Measurements from ENCODE around the gene ATP2C2.
"Not testable (repeated sequence)": the region's sequence is repeated elsewhere in the genome, so short reads cannot be mapped to it uniquely, and the experiment has no call there.

Gene ATP2C2

DNA sequence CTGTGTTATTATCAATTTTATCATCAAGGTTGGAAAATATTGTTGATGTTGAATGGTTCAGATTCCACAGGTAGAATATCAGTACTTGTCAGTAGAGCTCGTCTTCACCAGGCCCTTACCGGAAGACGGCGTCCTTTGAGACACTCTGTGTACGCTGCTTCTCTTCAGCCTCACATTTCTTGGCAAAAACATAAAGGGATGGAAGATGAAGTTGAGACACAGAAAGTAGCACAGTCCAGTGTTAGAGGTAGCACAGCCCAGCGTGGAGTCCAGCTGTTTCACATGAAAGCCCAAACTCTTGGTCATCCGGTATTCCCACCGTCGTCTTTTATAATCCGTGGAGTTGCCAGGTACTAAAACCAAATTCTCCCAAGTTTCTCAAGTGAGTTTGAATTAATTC is 30.4 kb downstream of the ATP2C2 start:
- DNase-seq (ENCODE audit: low read depth): no peak

DNA sequence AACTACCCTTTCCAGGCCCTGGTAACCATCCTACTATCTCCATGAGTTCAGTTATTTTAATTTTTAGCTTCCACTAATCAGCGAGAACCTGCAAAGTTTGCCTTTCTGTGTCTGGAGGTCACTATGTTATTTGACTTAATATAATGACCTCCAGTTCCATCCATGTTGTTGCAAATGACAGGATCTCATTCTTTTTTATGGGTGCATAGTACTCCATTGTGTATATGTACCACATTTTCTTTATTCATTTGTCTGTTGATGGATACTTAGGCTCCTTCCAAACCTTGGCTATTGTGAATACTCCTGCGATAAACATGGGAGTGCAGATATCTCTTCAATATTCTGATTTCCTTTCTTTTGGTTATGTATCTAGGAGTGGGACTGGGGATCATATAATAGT is 31.6 kb downstream of the ATP2C2 start:
- DNase-seq (ENCODE audit: low read depth): not testable (repeated sequence)

- DNase-seq (ENCODE audit: low read depth): not testable (repeated sequence)
Observed at GRCh38 chr16:84403435-84403834, 35.1 kb downstream of the ATP2C2 start.

GRCh38 chr16:84404324-84404723 is 36.0 kb downstream of the ATP2C2 start:
- DNase-seq (ENCODE audit: low read depth): no peak

DNA sequence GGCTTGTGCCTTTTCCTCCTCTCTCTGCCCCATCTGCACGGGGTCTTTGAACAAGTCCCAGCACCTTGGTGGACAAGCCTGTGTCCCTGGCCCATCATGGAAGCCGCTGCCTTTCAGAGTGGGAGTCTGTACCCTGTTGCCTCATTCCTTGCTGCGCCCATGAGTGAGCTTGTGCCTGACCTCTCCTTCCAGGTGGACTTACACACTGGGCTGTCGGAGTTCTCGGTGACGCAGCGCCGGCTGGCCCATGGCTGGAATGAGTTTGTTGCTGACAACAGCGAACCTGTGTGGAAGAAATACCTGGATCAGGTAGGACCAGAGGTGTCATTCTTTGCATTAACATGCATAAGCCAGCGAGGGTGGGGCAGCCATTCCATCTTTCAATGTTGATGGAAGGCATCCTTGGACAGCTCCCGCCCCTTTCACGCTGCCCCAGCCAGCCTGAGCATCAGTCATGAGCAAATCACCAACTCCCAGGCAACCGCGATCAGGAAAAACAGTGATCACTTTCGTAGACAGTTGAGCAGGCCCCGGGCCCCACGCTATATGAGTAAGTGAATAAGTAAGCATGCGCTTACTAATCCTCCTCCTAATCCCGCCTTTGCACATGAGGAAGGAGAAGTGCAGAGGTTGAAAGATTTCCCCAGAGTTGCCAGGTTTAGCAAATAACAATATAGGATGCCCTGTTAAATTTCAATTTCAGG is 36.8 kb downstream of the ATP2C2 start:
- no peak for DNase-seq (ENCODE audit: low read depth)

- no peak for DNase-seq (ENCODE audit: low read depth)
Observed at GRCh38 chr16:84406006-84406963, 37.9 kb downstream of the ATP2C2 start.

GRCh38 chr16:84407588-84408313 is 39.4 kb downstream of the ATP2C2 start:
- no peak for DNase-seq (ENCODE audit: low read depth)

- no peak for DNase-seq (ENCODE audit: low read depth)
Observed at GRCh38 chr16:84408314-84408690, 40.0 kb downstream of the ATP2C2 start.

DNA sequence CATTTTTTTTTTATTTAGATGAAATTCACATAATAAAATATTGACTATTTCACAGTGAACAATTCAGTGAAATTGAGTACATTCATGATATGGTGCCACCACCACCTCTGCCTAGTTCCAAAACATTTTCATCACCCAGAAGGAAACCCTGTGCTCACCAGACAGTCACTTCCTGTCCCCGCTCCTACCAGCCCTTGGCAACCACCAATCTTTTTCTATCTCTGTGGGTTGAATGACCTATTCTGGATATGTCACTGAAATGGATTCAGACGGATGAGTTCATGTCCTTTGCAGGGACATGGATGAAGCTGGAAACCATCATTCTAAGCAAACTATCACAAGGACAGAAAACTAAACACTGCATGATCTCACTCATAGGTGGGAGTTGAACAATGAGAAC is 40.5 kb downstream of the ATP2C2 start:
- no peak for DNase-seq (ENCODE audit: low read depth)

GRCh38 chr16:84410361-84411138 is 42.2 kb downstream of the ATP2C2 start:
- no peak for DNase-seq (ENCODE audit: low read depth)

- DNase-seq (ENCODE audit: low read depth): no peak
Observed at GRCh38 chr16:84411768-84412167, 43.4 kb downstream of the ATP2C2 start.

GRCh38 chr16:84412262-84412661 is 43.9 kb downstream of the ATP2C2 start:
- DNase-seq (ENCODE audit: low read depth): no peak

DNA sequence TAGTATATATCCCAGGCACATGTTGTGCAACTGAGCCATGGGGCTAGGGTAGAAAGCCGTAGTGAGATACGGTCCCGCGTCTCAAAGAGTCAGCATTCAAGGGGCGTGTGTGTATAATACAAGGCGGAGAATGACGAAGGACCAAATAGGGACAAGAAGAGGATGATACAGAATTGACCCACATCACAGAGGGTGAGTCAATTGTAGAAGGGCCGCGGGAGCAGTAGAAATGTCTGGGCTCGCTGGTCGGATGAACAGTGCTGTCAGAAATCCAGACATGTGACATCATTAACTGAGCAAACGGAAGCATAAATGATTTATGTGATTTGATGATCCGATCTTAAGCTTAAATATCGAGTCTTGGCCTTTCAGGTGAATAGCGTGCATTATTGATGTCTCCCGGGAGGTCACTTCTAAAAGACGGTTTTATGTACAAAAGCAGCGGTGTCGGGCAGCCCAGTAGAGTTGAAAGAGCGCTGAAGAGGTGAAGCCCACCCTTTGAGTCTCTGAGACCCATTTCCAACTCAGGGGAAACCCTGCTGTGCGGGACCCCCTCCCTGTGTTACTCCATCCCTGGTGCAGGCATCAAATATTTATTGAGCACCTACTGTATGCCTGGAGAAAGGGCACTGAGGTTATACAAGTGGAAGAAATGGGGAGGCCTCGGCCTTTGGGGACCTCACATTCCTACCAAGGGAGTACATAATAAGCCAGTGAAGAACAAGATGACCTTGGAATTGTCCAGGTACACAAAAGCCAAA is 45.1 kb downstream of the ATP2C2 start:
- no peak for DNase-seq (ENCODE audit: low read depth)

GRCh38 chr16:84414789-84415326 is 46.5 kb downstream of the ATP2C2 start:
- DNase-seq (ENCODE audit: low read depth): no peak

DNA sequence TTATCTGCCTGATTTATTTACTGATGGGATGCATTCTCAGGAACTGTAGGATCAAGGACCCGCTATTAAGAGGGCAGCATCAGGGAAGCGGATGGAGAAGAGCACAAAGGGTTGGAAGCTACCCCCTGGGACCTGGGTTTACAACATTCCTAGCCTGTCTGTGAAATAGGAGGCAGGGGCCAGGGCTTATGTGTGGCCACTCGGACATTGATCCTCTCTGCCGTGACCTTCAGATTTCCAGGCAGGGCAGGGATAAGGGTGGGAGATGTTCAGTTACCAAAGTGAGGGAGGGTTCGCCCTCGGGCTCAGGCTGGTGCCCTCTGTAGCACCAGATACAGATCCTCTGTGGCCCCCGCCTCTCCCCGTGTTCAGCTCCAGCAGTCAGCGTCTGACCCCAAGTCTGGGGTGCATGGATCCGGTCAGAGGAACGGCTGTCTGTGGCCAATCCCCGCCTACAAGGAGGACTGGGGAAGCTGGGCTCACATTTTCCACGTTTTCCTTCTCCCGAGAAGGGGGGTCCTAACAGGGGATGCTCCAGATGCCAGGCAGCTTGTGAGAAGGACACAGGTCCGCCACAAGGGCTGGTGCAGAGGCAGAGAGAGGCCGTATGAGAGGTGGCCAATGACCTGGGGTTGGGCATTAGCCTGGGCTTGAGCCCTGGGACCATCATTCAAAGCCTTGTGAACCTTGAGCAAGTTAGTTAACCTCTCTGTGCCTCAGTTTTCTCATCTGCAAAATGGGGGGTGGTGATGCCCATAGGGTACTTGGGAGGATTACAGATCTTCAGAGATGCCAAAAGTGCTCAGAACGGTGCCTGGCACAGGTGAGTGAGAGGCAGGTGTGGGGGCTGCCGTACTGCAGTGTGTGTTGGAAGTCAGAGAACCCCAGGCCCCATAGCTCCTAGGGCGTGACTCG is 48.3 kb downstream of the ATP2C2 start:
- no peak for DNase-seq (ENCODE audit: low read depth)

DNA sequence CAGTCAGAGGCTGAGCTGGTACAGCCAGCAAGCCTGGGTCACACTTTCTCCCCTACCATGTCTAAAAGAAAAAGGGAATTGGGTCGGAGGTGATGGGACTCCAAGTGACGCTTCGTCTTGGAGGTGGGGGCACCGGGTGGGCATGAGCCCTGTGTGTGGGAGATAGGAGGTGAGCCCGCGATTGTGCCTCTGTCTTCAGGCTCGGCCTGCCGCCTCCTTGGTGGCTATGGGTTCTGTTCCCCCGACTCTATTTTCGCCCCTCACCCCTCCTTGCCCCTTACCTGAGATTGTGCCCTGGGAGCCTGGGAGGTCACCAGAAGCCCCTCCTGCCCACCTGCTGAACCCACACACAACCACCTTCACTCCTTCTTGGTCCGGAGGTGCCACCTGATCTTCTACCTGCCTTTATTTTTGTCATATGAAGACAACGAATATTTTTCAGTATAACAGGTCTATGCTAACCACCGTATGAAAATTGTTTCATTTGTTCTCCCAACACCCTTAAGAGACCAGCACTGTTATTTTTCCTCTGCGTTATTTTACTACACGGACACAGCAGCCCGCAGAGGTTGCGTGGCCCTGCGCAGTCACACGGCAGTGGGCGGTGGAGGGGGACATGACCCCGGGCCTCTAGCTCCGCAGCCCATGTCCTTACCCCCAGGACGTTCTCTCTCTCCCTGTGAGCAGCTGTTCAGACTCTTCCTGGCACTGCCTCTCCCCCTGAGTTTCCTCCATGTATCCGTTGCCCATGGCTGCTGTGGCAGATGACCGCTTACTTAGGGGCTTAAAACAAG is 49.9 kb downstream of the ATP2C2 start:
- DNase-seq (ENCODE audit: low read depth): no peak

- DNase-seq (ENCODE audit: low read depth): no peak
Observed at GRCh38 chr16:84419730-84420129, 51.4 kb downstream of the ATP2C2 start.

DNA sequence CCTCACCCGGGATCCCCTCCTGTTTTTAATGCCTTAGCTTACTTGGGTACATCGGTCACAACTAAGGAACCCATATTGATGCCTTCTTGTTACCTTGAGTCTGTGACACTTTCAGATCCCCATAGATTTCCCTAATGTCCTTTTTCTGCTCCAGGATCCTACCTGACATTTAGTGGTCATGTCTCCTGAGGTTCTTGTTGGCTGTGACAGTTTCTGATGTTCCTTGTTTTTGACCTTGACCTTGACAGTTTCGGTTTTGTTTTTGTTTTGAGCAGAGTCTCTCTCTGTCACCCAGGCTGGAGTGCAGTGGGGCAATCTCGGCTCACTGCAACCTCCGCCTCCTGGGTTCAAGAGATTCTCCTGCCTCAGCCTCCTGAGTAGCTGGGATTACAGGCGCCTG is 52.2 kb downstream of the ATP2C2 start:
- DNase-seq (ENCODE audit: low read depth): not testable (repeated sequence)
